HG03135 (cell line): ENCODE results near the gene GPD2.
"Not testable (repeated sequence)": the region's sequence is repeated elsewhere in the genome, so short reads cannot be mapped to it uniquely, and the experiment has no call there.

Experiments
- ATAC-seq: cut with Tn5 transposase; IDR thresholded peaks from one replicate; pipeline ENCODE4 v1.9.1; 2021; ENCODE audit warnings: mild to moderate bottlenecking, moderate library complexity; ENCODE audit not compliant: unreplicated experiment

GPD2 gene

DNA sequence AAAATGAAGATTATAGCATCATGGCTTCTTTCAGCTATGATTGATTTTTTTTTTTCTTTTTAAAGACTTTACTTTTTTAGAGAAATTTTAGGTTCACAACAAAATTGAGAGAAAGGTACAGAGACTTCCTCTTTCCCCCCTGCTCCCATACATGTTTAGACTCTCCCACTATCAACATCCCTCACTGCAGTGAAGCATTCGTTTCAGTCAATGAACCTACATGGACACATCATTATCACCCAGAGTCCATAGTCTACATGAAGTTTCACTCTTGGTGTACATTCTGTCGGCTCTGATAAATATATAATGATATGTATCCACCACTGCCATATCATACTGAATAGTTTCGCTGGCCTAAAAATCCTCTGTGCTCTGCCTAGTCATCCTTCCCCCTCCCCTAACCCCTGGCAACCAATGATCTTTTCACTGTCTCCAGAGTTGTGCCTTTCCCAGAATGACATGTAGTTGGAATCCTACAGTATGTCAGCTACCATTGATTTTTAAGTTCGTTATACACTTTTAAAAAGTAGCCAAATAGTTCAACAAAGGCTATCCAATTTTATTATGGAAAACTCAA lies 86.8 kb downstream of the GPD2 start:
- no peak for ATAC-seq

DNA sequence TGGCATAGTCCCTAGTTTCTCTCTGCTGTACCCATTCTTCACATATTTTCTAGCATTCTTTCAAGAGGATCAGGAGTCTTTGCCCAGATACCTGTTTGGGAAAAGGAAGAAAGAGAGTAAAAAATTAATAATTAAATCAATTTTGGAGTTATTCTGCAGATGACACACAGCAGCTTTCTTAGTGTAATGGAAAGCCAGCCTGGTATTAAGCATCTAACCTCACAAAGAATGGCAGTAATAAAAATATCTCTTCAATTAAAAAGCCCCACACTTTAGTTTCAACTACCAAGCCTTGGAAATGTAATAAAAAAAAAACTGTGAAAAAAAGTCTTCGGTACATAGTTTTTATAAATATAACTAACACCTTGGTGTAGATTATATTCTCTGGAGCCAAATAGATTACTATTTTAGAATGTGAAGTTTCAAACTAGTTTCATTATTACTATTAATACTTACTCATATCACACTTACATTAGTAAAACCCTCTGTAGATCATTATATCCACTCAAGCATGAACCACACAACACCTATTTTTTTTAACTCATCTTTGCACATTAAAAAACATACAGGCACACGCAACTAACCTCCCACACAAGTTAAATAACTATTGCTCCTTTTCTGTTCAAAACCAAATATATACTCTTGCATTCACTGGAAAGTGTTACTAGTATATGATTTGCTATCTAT lies 90.9 kb downstream of the GPD2 start:
- peak; percentile 96 for ATAC-seq

- ATAC-seq = not testable (repeated sequence)
Measured at GRCh38 chr2:156528583-156528982, 92.4 kb downstream of the GPD2 start.

GRCh38 chr2:156532989-156533388 lies 96.8 kb downstream of the GPD2 start:
- ATAC-seq = peak; percentile 56

DNA sequence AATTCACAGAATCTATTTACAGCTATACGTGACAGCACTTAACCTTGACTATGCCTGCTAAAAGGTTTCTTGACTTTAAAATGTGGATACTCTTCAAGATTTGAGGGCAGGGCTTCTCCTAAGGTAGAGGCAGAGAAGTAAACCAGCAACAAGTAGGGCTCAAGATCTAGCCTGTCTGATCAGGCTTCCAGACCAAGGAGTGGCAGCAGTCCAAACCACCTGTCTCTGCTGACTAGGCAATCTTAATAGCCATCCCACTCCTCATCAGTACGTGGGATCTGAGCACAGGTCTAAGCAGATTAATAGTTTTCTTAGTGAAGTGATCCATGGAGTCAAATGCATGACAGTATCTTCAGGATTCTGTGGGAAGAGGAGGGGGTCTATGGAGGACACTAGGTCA lies 100.4 kb downstream of the GPD2 start:
- no peak for ATAC-seq

DNA sequence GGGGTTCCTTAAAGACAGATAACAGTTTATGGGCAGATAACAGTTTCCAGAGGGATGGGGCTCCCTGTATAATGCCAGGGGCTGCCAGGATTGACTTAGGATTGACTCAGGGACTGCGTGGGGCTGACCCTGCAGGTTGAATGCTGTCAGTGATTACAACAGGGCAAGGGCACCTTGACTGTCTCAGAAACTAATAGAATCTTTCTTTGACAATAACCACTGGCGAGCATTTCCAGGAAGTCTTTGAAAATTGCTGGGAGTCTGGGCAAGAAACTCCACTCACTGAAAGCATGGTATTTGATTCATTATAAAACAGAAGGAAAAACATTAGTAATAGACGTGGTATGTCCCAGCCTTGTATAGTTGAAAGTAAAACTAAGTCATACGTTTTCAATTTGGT lies 101.0 kb downstream of the GPD2 start:
- no peak for ATAC-seq

DNA sequence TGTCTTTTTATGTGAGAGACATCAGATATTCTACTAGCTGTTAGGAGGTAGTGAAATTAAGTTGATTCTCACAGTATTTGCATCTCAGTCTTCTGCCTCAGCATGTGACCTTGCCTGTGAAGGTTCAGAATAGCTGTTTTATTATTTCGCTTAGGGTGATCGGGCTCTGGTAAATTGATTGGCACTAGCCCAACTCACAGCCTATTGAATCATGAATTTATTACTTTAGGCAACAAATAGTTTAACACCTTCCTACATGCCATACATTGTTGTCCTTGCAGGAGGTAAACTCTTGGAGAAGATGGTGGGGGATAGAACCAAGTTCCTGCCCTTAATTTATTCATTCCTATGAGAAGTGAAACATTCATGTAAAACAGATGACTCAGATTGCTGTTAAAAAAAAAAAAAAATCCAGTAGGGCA lies 101.9 kb downstream of the GPD2 start:
- peak; percentile 56 for ATAC-seq

DNA sequence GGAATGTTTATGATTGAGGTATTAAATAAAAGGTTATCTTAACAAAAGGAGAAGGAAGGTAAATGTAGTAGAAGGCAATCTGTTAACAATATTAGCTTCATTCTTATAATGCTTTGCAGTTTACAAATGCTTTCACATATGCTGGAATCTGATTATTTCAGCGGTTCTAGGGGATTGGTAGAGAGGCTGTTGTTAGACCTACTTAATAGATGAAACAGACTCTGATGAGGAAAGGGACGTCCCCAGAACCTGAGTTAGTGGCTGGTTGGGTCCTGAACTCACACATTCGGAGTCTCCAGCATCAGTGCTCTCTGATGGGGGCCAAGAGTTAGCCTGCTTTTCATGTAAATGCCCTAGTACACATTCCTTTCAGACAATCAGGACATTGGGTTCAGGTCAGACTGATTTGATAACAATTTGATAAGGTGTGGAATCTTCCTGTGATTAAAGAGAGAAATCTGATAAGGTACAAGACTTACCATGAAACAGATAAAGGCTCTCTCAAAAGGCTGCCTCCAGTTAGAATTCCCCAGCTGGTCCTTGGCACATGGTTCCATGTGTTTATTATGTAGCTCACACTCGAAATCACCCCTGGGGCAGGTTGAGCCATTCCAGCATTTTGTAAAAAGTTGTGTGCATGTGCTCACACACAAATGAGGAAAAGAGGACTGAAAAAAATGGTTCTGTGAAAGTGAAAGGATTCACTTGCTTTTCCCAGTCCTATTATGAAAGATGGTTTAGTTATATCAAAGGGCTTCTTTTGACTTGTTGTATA lies 103.1 kb downstream of the GPD2 start:
- ATAC-seq = no peak

GRCh38 chr2:156540706-156541105 lies 104.5 kb downstream of the GPD2 start:
- no peak for ATAC-seq

DNA sequence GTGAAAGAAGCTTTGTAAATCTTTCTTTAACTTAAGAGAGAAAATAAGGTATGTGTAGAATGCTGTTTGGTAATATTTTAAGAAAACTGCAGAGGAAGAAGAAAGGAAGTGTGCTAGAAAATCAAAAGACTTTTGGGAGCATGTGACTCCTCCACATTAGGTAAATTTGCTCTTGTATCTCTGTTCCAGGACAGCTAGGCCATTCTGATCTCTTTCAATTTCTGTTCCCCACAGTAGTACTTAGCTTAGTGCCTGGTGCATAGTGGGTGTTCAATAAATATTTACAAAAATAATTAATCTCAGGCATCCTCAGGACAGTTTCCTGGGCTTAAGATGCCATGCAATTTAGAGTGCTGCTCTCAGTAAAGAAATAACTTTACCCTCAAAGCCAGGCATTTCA lies 105.0 kb downstream of the GPD2 start:
- ATAC-seq = no peak

GRCh38 chr2:156541706-156542105 lies 105.5 kb downstream of the GPD2 start:
- ATAC-seq = no peak

- ATAC-seq = no peak
Measured at GRCh38 chr2:156548413-156548812, 112.2 kb downstream of the GPD2 start.

DNA sequence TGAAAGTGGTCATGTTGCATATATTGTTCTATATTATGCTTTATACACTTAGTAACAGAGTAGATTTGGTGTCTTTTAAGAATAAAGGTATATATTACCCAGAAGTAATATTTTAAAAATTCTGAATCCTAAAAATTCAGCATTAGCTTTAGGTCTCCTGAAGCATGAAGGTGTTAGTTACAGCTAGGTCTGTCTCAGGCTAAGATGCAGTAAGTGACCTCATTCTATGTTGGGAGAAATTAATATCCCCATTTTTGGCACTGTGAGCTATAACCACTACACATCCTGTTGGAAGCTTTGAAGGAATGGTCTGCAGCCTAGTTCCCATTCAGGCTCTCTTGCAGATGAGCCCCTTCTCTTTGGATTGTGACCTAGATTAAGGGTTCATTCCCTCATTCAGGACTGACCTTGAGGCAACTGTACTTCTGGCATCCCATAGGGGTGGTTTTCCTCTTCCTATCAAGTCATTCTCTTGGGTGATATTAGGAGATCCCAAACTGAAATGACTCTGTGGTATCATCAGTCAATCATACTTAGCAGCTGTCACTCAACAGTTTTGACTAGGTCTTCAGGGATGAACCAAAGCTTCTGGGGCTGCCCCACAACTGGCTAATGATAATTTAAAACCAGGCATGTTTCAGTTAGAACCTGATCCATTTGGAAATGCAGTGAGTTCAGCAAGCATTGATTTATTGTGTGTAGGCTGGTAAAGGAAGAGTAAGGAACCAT lies 117.7 kb downstream of the GPD2 start:
- ATAC-seq = no peak

DNA sequence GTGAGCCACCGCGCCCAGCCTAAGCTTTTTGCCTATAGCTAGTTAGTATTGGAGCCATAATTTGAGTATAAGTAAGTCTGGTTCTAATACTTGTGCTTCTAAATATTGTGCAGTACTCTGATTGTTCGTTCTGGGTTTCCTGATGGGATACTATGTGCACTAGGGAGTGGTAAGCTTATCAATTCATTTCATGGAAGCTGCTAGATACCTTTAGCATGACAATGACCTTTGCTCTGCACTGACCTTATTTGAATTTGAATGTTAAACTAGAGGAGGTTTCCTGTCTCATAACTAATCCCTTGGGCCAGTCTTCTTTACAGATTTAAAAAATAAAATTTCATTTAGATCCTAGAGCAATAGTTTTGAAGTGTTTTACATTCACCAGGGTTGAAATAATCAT lies 125.1 kb downstream of the GPD2 start:
- ATAC-seq = no peak

GRCh38 chr2:156562124-156562523 lies 125.9 kb downstream of the GPD2 start:
- no peak for ATAC-seq

GRCh38 chr2:156563994-156564753 lies 128.0 kb downstream of the GPD2 start:
- ATAC-seq = no peak

GRCh38 chr2:156565066-156565710 lies 129.0 kb downstream of the GPD2 start:
- ATAC-seq = no peak

- ATAC-seq = peak; percentile 52
Measured at GRCh38 chr2:156573710-156574109, 137.5 kb downstream of the GPD2 start.

- ATAC-seq = no peak
Measured at GRCh38 chr2:156574112-156574511, 137.9 kb downstream of the GPD2 start.

DNA sequence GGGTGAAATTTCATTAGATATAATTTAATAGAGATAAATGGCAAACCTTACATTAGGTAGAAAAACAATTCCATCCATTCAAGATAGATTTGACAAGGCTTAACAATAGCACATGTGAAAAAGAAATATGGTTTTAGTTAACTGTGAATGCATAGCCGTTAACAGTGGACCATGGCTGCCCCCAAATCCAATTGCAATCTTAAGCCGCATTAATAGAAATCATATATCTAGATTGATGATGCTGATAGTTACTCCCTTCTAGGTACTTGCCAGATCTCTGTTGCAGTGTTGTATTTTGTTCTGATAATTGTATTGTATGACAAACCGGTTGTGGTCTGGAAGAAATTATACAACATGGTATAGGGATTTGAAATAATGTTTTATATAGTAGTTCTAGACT lies 139.8 kb downstream of the GPD2 start:
- no peak for ATAC-seq
